BE2C (cell line): ENCODE results near the gene HS3ST4.

Experiments used
- DNase-seq: peaks from one replicate; pipeline ENCODE4 v3.0.0-alpha.2; 2020
- H3K27me3 ChIP-seq: fragments of 250-450 bp; sonication (Bioruptor Pico); 2 replicates; pipeline ENCODE4 v1.5.1; 2020; ENCODE audit warnings: mild to moderate bottlenecking
- H3K36me3 ChIP-seq: fragments of 250-450 bp; sonication (Bioruptor Pico); 2 replicates; pipeline ENCODE4 v1.5.1; 2020; ENCODE audit warnings: mild to moderate bottlenecking
- H3K4me1 ChIP-seq: fragments of 250-450 bp; sonication (Bioruptor Pico); 2 replicates; pipeline ENCODE4 v1.5.1; 2020
- H3K4me3 ChIP-seq: 2 replicates; pipeline ENCODE4 v1.5.1; 2011; ENCODE audit warnings: low read depth, low read length
- H3K9me3 ChIP-seq: fragments of 250-450 bp; sonication (Bioruptor Pico); 2 replicates; pipeline ENCODE4 v1.5.1; 2020
- CTCF ChIP-seq: IDR thresholded peaks from 2 replicates; pipeline ENCODE4 v1.5.1; 2012; ENCODE audit warnings: mild to moderate bottlenecking, low read depth, low read length

The HS3ST4 gene

GRCh38 chr16:26102369-26102768 lies 410.6 kb downstream of the HS3ST4 start:
- no peak for TF ChIP-seq CTCF
- Histone ChIP-seq H3K27me3 (no peaks in the 10 kb centered on the region), H3K36me3 (no peaks in the 10 kb centered on the region), H3K9me3 (no peaks in the 10 kb centered on the region), H3K4me3 (no peak overlapping the region), H3K4me1 (no peaks in the 10 kb centered on the region)
- DNase-seq = no peak

- Histone ChIP-seq H3K4me3 (no peak overlapping the region), H3K9me3 (no peaks in the 10 kb centered on the region), H3K27me3 (no peaks in the 10 kb centered on the region), H3K4me1 (no peaks in the 10 kb centered on the region), H3K36me3 (no peaks in the 10 kb centered on the region)
- TF ChIP-seq CTCF = no peak
- no peak for DNase-seq
These were observed 417.2 kb downstream of the HS3ST4 start for GRCh38 chr16:26108836-26109505.

GRCh38 chr16:26111900-26112299 lies 420.1 kb downstream of the HS3ST4 start:
- no peaks in the 10 kb centered on the region for H3K36me3 ChIP-seq
- no peaks in the 10 kb centered on the region for H3K4me1 ChIP-seq
- H3K4me3 ChIP-seq = no peak overlapping the region
- no peaks in the 10 kb centered on the region for H3K27me3 ChIP-seq
- TF ChIP-seq CTCF = no peak
- no peak for DNase-seq
- H3K9me3 ChIP-seq = no peaks in the 10 kb centered on the region; the same call in 1 of the 2 replicates

GRCh38 chr16:26118575-26118974 lies 426.8 kb downstream of the HS3ST4 start:
- no peak for TF ChIP-seq CTCF
- DNase-seq = no peak
- H3K4me3 ChIP-seq = no peak overlapping the region
- no peaks in the 10 kb centered on the region for H3K4me1 ChIP-seq
- H3K9me3 ChIP-seq = no peaks in the 10 kb centered on the region; the same call in 1 of the 2 replicates
- no peaks in the 10 kb centered on the region for H3K36me3 ChIP-seq
- H3K27me3 ChIP-seq = no peaks in the 10 kb centered on the region

- no peak for DNase-seq
These were observed 429.0 kb downstream of the HS3ST4 start for GRCh38 chr16:26120729-26121128.

More at GRCh38 chr16:26120729-26121128, 429.0 kb downstream of the HS3ST4 start:
- Histone ChIP-seq H3K4me3 (no peak overlapping the region), H3K27me3 (no peaks in the 10 kb centered on the region), H3K36me3 (no peaks in the 10 kb centered on the region), H3K9me3 (peaks cover 3% of the 10 kb centered on the region; the same call in 1 of the 2 replicates), H3K4me1 (no peaks in the 10 kb centered on the region)
- TF ChIP-seq CTCF = no peak
